ENCODE measurements around the gene HDGFL2.

HDGFL2 gene

DNA sequence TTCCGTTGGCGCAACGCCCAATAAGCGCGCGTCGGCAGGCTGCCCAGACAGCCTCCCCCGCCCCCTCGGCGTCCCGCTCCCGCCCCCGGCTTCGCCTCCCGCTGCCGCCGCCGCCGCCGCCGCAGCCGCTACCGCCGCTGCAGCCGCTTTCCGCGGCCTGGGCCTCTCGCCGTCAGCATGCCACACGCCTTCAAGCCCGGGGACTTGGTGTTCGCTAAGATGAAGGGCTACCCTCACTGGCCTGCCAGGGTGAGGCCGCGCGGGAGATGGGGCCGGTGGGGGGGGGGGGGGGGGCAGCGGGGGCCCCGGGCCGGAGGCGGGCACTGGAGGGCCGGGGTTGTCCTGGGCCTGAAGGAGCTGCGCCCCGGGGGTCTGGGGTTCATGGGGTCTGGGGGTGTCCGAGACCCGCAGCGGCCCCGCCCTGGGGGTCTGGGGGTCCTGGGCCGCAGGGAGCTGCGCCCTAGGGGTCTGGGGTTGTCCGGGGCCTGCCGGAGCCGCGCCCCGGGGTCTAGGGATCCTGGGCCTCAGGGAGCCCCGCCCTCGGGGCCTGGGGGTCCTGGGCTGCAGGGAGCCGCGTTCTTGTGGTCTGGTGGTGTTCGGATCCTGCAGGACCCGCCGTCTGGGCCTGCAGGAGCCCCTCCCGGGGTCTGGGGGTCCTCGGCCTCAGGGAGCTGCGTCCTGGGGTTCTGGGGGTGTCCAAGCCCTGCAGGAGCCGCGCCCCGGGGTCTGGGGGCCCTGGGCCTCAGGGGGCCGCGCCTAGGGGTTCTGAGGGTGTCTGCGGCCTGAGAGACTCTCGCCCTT, at the start of gene HDGFL2:
TSS of gene HDGFL2 (plus strand) at position 124 of the 801 bp plus-strand sequence. CDS start at position 178, 54 bp downstream.
- no peak for DNase-seq (ENCODE audit: low read depth, low spot score)
- Histone ChIP-seq H3K36me3 (ENCODE audit: insufficient read depth, low read length) (peaks cover 16% of the 10 kb centered on the region; the same call in 1 of the 2 replicates), H3K4me3 (peak within 1 kb of the TSS; percentile 94), H3K9me3 (ENCODE audit: low read depth, low read length) (no peaks in the 10 kb centered on the region), H3K27ac (peak within 1 kb of the TSS; percentile 78), H3K9ac (ENCODE audit: insufficient read length) (peak within 1 kb of the TSS; percentile 87)
- TF ChIP-seq FOXP2 (optimal IDR thresholded peaks at IDR 0.05; ENCODE audit: control extremely low read depth, extremely low read length, insufficient read depth) (no peak), POLR2AphosphoS5 (IDR thresholded peaks at IDR 0.05; ENCODE audit: borderline replicate concordance, low read depth, low read length) (no peak; the same call in 1 of the 2 replicates), EZH2 (IDR thresholded peaks at IDR 0.05) (no peak)

DNA sequence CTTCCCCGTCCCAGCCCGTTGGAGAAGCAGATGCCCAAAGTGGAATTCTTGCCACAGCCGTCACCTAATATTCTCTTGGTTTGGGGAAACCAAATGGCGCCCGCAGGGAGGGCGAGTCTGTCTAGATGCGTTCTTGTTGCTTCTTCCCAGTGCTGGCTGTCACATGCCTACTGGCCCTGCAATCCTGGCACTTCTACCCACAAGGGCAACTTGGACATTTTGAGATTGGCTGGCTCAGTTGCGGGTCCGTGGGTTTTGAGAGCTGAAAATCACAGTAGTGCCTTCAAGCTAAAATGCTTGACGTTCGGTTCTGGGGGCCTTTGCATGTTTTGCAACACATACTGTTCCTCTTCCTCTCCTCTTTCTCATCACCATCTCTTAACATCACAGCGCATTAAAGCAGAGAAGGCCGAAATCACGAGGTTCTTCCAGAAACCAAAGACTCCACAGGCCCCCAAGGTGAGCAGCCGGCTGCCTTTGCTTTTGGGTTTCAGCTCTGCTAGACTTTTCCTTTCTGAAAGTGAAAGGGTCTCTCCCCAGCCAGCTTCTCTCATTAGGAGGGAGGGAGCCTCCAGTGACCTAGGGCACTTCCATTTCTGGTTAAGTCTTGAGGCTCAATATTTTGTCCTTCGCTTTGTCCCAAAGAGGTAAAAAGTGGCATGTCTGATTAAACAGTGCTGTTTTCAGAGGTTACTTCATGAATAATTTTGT, 48.5 kb upstream of the HDGFL2 start:
- TF ChIP-seq EZH2 (IDR thresholded peaks at IDR 0.05) (no peak), FOXP2 (optimal IDR thresholded peaks at IDR 0.05; ENCODE audit: control extremely low read depth, extremely low read length, insufficient read depth) (no peak)
- no peak overlapping the region for H3K4me3 ChIP-seq
- H3K36me3 ChIP-seq (ENCODE audit: insufficient read depth, low read length): peaks cover 63% of the 10 kb centered on the region

DNA sequence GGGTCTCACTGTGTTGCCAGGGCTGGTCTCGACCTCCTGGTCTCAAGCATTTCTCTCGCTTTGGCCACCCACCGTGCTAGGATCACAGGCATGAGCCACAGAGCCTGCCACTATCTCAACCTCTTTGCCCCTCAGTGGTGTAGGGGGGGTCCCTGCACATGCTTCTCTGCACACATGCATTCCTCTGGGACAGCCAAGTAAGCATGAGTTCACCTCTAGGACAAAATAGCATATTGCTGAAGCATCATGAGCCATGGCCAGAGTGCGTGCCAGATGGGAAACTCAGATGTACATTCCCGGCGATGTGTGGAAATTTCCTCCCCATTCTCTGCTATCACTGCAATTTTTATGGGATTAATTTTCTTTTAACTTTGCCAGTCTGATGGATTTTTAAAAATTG, 46.6 kb upstream of the HDGFL2 start:
- DNase-seq (ENCODE audit: low read depth, low spot score): no peak
- no peak for TF ChIP-seq POLR2AphosphoS5 (IDR thresholded peaks at IDR 0.05; ENCODE audit: borderline replicate concordance, low read depth, low read length)
- no peak for TF ChIP-seq EZH2 (IDR thresholded peaks at IDR 0.05)
- TF ChIP-seq FOXP2 (optimal IDR thresholded peaks at IDR 0.05; ENCODE audit: control extremely low read depth, extremely low read length, insufficient read depth): no peak
- Histone ChIP-seq H3K36me3 (ENCODE audit: insufficient read depth, low read length) (peaks cover 71% of the 10 kb centered on the region), H3K27ac (no peak overlapping the region), H3K9me3 (ENCODE audit: low read depth, low read length) (no peaks in the 10 kb centered on the region), H3K4me3 (no peak overlapping the region), H3K9ac (ENCODE audit: insufficient read length) (no peak overlapping the region)

More for the DNA sequence above, 48.5 kb upstream of the HDGFL2 start:
- DNase-seq (ENCODE audit: low read depth, low spot score): no peak
- no peak overlapping the region for H3K9ac ChIP-seq (ENCODE audit: insufficient read length)
- no peak overlapping the region for H3K27ac ChIP-seq
- H3K9me3 ChIP-seq (ENCODE audit: low read depth, low read length): no peaks in the 10 kb centered on the region

DNA sequence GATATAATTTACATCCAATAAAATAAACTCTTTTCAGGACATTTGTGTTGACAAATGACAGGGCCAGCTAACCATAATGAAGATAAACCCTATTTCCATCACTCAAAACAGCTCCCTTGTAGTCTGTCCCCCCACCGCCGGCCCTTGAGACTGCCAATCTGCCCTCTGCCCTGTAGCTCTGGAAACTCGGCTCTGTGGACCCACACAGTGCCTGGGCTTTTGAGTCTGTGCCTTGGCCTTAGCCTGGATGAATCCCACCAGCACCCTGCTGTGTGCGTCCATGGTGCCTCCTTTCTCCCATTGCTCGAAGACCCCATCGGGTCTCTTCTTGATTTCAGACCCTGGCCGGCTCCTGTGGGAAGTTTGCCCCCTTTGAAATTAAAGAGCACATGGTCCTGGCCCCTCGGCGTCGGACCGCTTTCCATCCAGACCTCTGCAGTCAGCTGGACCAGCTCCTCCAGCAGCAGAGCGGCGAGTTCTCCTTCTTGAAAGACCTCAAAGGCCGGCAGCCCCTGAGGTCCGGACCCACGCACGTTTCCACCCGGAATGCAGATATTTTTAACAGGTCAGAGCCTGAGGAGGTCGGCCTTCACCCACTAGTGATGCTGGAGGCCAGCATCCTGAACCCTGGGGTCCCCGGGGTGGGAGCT, 43.6 kb upstream of the HDGFL2 start:
- TF ChIP-seq EZH2 (IDR thresholded peaks at IDR 0.05): no peak
- TF ChIP-seq POLR2AphosphoS5 (IDR thresholded peaks at IDR 0.05; ENCODE audit: borderline replicate concordance, low read depth, low read length): no peak
- TF ChIP-seq FOXP2 (optimal IDR thresholded peaks at IDR 0.05; ENCODE audit: control extremely low read depth, extremely low read length, insufficient read depth): no peak

DNA sequence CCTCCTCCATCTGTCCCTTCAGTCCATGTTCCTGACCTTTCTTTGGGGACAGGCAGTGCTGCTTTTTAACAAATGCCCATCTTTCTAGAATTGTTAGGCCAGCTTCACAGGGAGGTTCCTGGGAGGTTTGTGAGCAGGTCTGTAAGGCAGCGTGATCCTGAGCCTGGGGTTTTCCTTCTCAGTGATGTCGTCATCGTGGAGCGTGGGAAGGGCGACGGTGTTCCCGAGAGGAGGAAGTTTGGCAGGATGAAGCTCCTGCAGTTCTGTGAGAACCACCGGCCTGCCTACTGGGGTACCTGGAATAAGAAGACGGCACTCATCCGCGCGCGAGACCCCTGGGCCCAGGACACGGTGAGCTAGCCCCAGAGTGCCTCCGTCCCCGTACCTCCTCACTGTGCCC, 42.8 kb upstream of the HDGFL2 start:
- no peak overlapping the region for H3K9ac ChIP-seq (ENCODE audit: insufficient read length)
- no peak overlapping the region for H3K27ac ChIP-seq
- TF ChIP-seq EZH2 (IDR thresholded peaks at IDR 0.05): no peak
- no peak for TF ChIP-seq POLR2AphosphoS5 (IDR thresholded peaks at IDR 0.05; ENCODE audit: borderline replicate concordance, low read depth, low read length)
- TF ChIP-seq FOXP2 (optimal IDR thresholded peaks at IDR 0.05; ENCODE audit: control extremely low read depth, extremely low read length, insufficient read depth): no peak
- peaks cover 75% of the 10 kb centered on the region for H3K36me3 ChIP-seq (ENCODE audit: insufficient read depth, low read length)
- no peak overlapping the region for H3K4me3 ChIP-seq
- no peak for DNase-seq (ENCODE audit: low read depth, low spot score)
- no peaks in the 10 kb centered on the region for H3K9me3 ChIP-seq (ENCODE audit: low read depth, low read length)

More for the DNA sequence above, 43.6 kb upstream of the HDGFL2 start:
- Histone ChIP-seq H3K9me3 (ENCODE audit: low read depth, low read length) (no peaks in the 10 kb centered on the region), H3K4me3 (no peak overlapping the region), H3K27ac (no peak overlapping the region), H3K9ac (ENCODE audit: insufficient read length) (no peak overlapping the region), H3K36me3 (ENCODE audit: insufficient read depth, low read length) (peaks cover 75% of the 10 kb centered on the region)
- no peak for DNase-seq (ENCODE audit: low read depth, low spot score)

DNA sequence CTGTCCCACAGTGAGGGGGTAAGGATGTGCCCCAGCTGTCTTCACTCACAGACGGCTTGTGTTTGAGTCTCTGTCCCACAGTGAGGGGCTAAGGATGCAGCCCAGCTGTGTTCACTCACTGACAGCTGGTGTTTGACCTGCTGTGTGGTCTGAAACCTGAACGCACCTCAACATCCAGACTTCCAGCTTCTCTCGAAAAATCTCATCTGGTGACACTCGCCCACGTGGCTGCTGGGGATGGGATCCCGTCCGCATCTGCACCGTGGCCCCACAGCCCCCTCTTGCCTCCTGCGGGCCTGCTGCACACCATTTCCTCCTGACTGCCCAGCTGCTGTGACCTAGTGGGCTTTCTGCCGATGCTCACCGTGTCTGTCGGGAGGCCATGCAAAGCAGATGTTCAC, 42.3 kb upstream of the HDGFL2 start:
- no peak for DNase-seq (ENCODE audit: low read depth, low spot score)
- Histone ChIP-seq H3K9me3 (ENCODE audit: low read depth, low read length) (no peaks in the 10 kb centered on the region), H3K4me3 (no peak overlapping the region), H3K9ac (ENCODE audit: insufficient read length) (no peak overlapping the region), H3K36me3 (ENCODE audit: insufficient read depth, low read length) (peaks cover 75% of the 10 kb centered on the region), H3K27ac (no peak overlapping the region)
- TF ChIP-seq EZH2 (IDR thresholded peaks at IDR 0.05) (no peak), POLR2AphosphoS5 (IDR thresholded peaks at IDR 0.05; ENCODE audit: borderline replicate concordance, low read depth, low read length) (no peak), FOXP2 (optimal IDR thresholded peaks at IDR 0.05; ENCODE audit: control extremely low read depth, extremely low read length, insufficient read depth) (no peak)

DNA sequence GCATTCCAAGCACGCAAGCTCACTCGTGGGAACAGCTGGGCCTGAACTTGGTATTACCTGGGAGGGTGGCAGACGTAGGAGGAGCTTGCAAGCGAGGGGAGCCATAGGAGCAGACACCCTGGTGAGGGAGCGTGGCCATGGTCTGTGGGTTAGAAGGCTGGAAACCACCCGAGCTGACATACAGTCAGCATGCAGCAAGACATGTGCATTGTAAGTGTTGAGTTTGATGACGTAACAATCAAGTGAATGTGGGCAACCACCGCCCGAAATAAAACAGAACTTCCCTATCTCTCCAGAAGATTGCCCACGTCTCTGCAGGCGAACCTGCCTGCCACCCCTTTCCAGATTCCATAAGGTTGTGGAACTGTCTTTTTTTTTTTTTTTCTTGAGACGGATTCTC, 41.3 kb upstream of the HDGFL2 start:
- no peak for DNase-seq (ENCODE audit: low read depth, low spot score)
- Histone ChIP-seq H3K4me3 (no peak overlapping the region), H3K36me3 (ENCODE audit: insufficient read depth, low read length) (peaks cover 74% of the 10 kb centered on the region), H3K9ac (ENCODE audit: insufficient read length) (no peak overlapping the region), H3K27ac (no peak overlapping the region), H3K9me3 (ENCODE audit: low read depth, low read length) (no peaks in the 10 kb centered on the region)
- TF ChIP-seq FOXP2 (optimal IDR thresholded peaks at IDR 0.05; ENCODE audit: control extremely low read depth, extremely low read length, insufficient read depth) (no peak), POLR2AphosphoS5 (IDR thresholded peaks at IDR 0.05; ENCODE audit: borderline replicate concordance, low read depth, low read length) (no peak; the same call in 1 of the 2 replicates), EZH2 (IDR thresholded peaks at IDR 0.05) (no peak)

DNA sequence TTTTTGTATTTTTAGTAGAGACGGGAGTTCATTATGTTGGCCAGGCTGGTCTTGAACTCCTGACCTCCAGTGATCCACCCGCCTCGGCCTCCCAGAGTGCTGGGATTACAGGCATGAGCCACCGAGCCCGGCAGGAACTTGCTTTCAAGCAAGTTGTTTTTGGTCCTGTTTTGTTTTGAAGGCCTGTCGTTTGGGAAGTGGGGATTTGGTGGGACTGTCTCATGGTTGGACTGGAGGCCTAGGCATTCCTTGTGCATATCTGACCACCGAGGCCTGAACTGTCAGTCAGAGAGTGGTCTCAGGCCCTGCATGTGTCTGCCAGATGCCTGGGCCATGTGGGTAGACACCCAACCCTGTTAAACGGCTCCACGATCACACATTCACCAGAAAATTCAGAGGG, 40.8 kb upstream of the HDGFL2 start:
- H3K9ac ChIP-seq (ENCODE audit: insufficient read length): no peak overlapping the region
- H3K36me3 ChIP-seq (ENCODE audit: insufficient read depth, low read length): peaks cover 76% of the 10 kb centered on the region
- DNase-seq (ENCODE audit: low read depth, low spot score): no peak
- no peaks in the 10 kb centered on the region for H3K9me3 ChIP-seq (ENCODE audit: low read depth, low read length)
- no peak for TF ChIP-seq POLR2AphosphoS5 (IDR thresholded peaks at IDR 0.05; ENCODE audit: borderline replicate concordance, low read depth, low read length)
- no peak for TF ChIP-seq FOXP2 (optimal IDR thresholded peaks at IDR 0.05; ENCODE audit: control extremely low read depth, extremely low read length, insufficient read depth)
- TF ChIP-seq EZH2 (IDR thresholded peaks at IDR 0.05): no peak
- H3K27ac ChIP-seq: no peak overlapping the region
- no peak overlapping the region for H3K4me3 ChIP-seq

All from SK-N-MC (cell line).